GM08714 (cell line): Measurements from ENCODE around the gene HCN2.
"Not testable (repeated sequence)": the region's sequence is repeated elsewhere in the genome, so short reads cannot be mapped to it uniquely, and the experiment has no call there.

Source experiments
- H3K4me3 ChIP-seq: fragments of 200-500 bp; sonication (Bioruptor generic); 2 replicates; pipeline ENCODE4 v1.5.1; 2014; ENCODE audit warnings: mild to moderate bottlenecking, low read length, inconsistent platforms
- ZNF274 ChIP-seq: IDR thresholded peaks from 2 replicates; pipeline ENCODE4 v1.6.1; 2012; ENCODE audit warnings: mild to moderate bottlenecking, low read depth, low read length

HCN2 gene

DNA sequence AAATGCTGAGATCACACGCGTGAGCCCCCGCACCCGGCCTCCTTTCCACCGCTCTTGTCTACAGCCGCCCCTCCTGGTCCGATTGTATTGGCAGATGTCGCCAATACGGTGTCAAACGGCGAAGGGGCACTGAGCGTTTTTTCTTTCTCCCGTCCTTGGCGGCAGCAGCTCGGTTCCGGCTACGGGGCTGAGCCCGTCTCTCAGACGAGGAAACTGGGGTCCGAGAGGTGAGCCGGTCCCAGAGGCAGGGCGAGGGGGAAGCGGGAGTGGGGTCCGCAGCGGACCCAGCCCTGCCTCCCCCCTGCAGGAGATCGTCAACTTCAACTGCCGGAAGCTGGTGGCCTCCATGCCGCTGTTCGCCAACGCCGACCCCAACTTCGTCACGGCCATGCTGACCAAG is 23.3 kb downstream of the HCN2 start:
- no peak for TF ChIP-seq ZNF274
- no peak overlapping the region for H3K4me3 ChIP-seq

- TF ChIP-seq ZNF274, result no peak
- H3K4me3 ChIP-seq, result no peak overlapping the region
These were observed 24.3 kb downstream of the HCN2 start for GRCh38 chr19:613732-614567.

GRCh38 chr19:615619-616018 is 25.9 kb downstream of the HCN2 start:
- H3K4me3 ChIP-seq, result no peak overlapping the region
- TF ChIP-seq ZNF274, result no peak

DNA sequence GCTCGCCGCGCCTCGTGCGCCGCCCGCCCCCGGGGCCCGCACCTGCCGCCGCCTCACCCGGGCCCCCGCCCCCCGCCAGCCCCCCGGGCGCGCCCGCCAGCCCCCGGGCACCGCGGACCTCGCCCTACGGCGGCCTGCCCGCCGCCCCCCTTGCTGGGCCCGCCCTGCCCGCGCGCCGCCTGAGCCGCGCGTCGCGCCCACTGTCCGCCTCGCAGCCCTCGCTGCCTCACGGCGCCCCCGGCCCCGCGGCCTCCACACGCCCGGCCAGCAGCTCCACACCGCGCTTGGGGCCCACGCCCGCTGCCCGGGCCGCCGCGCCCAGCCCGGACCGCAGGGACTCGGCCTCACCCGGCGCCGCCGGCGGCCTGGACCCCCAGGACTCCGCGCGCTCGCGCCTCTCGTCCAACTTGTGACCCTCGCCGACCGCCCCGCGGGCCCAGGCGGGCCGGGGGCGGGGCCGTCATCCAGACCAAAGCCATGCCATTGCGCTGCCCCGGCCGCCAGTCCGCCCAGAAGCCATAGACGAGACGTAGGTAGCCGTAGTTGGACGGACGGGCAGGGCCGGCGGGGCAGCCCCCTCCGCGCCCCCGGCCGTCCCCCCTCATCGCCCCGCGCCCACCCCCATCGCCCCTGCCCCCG is 26.5 kb downstream of the HCN2 start:
- H3K4me3 ChIP-seq, result no peak overlapping the region

GRCh38 chr19:616747-617526 is 27.3 kb downstream of the HCN2 start:
- no peak overlapping the region for H3K4me3 ChIP-seq
- no peak for TF ChIP-seq ZNF274

More for the DNA sequence above, 26.5 kb downstream of the HCN2 start:
- TF ChIP-seq ZNF274, result no peak

GRCh38 chr19:617551-618246 is 28.0 kb downstream of the HCN2 start:
- no peak for TF ChIP-seq ZNF274
- no peak overlapping the region for H3K4me3 ChIP-seq

GRCh38 chr19:618247-618619 is 28.6 kb downstream of the HCN2 start:
- H3K4me3 ChIP-seq, result no peak overlapping the region
- no peak for TF ChIP-seq ZNF274

GRCh38 chr19:618674-619285 is 29.1 kb downstream of the HCN2 start:
- TF ChIP-seq ZNF274, result no peak
- no peak overlapping the region for H3K4me3 ChIP-seq

GRCh38 chr19:619286-620002 is 29.8 kb downstream of the HCN2 start:
- H3K4me3 ChIP-seq, result no peak overlapping the region

GRCh38 chr19:620166-620862 is 30.6 kb downstream of the HCN2 start:
- TF ChIP-seq ZNF274, result no peak
- H3K4me3 ChIP-seq, result no peak overlapping the region

More at GRCh38 chr19:619286-620002, 29.8 kb downstream of the HCN2 start:
- no peak for TF ChIP-seq ZNF274

GRCh38 chr19:621191-621590 is 31.5 kb downstream of the HCN2 start:
- H3K4me3 ChIP-seq, result not testable (repeated sequence)

DNA sequence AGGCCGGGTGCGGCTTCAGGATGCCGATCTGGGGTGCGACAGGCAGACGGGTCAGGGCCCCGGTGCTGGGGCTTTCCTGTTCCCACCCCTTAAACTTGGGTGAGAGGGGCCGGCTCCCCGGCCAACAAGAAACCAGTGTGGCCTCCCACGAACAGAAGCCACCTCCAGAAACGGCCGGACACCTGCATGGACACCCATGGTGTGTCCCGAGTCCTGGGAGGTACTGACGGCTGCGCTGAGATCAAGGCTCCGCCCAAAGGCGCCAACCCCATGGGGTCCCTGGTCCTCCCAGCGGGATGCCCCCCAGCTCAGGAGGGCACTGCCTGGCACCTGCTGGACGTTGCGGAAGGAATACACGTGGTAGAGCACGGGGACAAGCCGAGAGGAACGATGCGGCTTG is 32.1 kb downstream of the HCN2 start:
- TF ChIP-seq ZNF274, result no peak
- no peak overlapping the region for H3K4me3 ChIP-seq

DNA sequence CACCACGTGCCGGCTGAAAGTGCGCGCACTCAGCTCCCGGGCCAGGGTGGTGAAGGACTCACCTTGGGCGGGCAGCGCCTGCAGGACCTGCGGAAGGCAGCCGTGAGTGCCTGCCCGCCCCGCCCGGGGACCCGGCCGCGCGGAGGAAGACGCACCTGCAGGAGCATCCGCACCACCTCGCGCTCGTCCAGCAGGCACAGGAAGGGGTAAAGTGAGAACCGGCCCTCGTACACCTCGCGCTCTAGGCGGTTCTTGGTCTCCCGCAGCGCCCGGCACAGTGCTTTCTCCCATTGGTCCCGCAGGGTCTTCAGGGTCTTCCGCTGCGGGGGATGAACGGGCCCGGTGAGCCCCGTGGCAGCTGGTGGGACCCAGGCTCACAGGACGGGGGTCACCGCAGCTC is 33.0 kb downstream of the HCN2 start:
- TF ChIP-seq ZNF274, result no peak
- no peak overlapping the region for H3K4me3 ChIP-seq
